Transverse colon (tissue), 4 donors: ENCODE measurements around the gene PARD6A. TPM values are rescaled to one million over a fixed set of nuclear protein-coding genes. Genes with fewer than 3 reads are reported as not detected.
A peak's percentile ranks its signal among the peaks of the same experiment; 100 is the strongest.

Experiments used
- DNase-seq: peaks from one replicate; pipeline ENCODE4 v3.0.0-alpha.2; 2019
- H3K27ac ChIP-seq, 4 donors: fragments of 200-600 bp; sonication (generic); 2 replicates each; pipeline ENCODE4 v1.5.1; 2016 to 2018; ENCODE audit warnings: inconsistent platforms in 4 of 4
- H3K27me3 ChIP-seq: fragments of 200-600 bp; sonication (generic); 2 replicates; pipeline ENCODE4 v1.5.1; 2017; ENCODE audit warnings: inconsistent platforms
- H3K36me3 ChIP-seq, 4 donors: fragments of 200-600 bp; sonication (generic); 2 replicates each; pipeline ENCODE4 v1.5.1; 2017 to 2019; ENCODE audit warnings: inconsistent platforms in 4 of 4
- H3K4me1 ChIP-seq, 4 donors: fragments of 200-600 bp; sonication (generic); 2 replicates each; pipeline ENCODE4 v1.5.1; 2017 to 2020; ENCODE audit warnings: inconsistent platforms in 4 of 4
- H3K4me3 ChIP-seq, 4 donors: fragments of 200-600 bp; sonication (generic); 1 replicate in 1 of 4; 2 replicates in 3 of 4; pipeline versions ENCODE4 v1.5.1 to v1.6.1; 2017 to 2019; ENCODE audit warnings: inconsistent platforms in 4 of 4
- H3K9me3 ChIP-seq, 2 donors: fragments of 200-600 bp; sonication (generic); 2 replicates each; pipeline ENCODE4 v1.5.1; 2017 to 2019; ENCODE audit warnings: inconsistent platforms in 2 of 2
- CTCF ChIP-seq, 5 experiments: fragments of 200-600 bp in 3 of 5; fragments of 450-650 bp in 2 of 5; sonication (generic) in 3 of 5; IDR thresholded peaks; 1 replicate in 2 of 5; 2 replicates in 3 of 5; pipeline ENCODE4 v1.5.1; 2016 to 2017; ENCODE audit warnings: antibody characterized with exemption in 5 of 5, inconsistent platforms in 3 of 5, mild to moderate bottlenecking in 2 of 5, moderate library complexity in 1 of 5
- EP300 ChIP-seq: sonication (generic); formaldehyde crosslinking; IDR thresholded peaks from one replicate; pipeline ENCODE4 v1.6.1; 2017; ENCODE audit warnings: antibody characterized with exemption, low read depth
- POLR2A ChIP-seq: fragments of 450-650 bp; IDR thresholded peaks from one replicate; pipeline ENCODE4 v1.6.1; 2016; ENCODE audit warnings: antibody characterized with exemption, mild to moderate bottlenecking, moderate library complexity
- POLR2AphosphoS5 ChIP-seq, 3 donors: sonication (generic); formaldehyde crosslinking; IDR thresholded peaks; one replicate each; pipeline ENCODE4 v1.6.1; 2016; ENCODE audit warnings: antibody characterized with exemption in 3 of 3
- WGBS, 2 donors: methylation state at CpG; one replicate each; pipeline ENCODE4 v1.1.5; 2018; ENCODE audit warnings: low coverage in 1 of 2; 5-methylcytosine and 5-hydroxymethylcytosine counted together
- in situ Hi-C, 4 donors: fragments of 200-750 bp; cut with MboI; loops; one replicate each; pipeline versions ENCODE4 v1.15.0 to v1.15.1; 2017; ENCODE audit warnings: low sequenced_read_pairs in 3 of 4, low pct_ligation_motif_present in 1 of 4, low pct_unique_long_range_greater_than_20kb in 1 of 4
- intact Hi-C: fragments of 100-400 bp; cut with DNase I; formaldehyde crosslinking; loops from one replicate; pipeline ENCODE4 v1.15.1; 2023; ENCODE audit warnings: low total_unique reads
- total RNA-seq, 4 donors: library from RNA; depleted of rRNA; stranded (reverse); fragments of >200 nt; gene quantifications; one replicate each; pipeline ENCODE4 v1.1.0, GENCODE V29; 2016

The PARD6A gene
- total RNA-seq, 4 donors from 2014 or later, result 6.3 to 36.7 (median 9.4) TPM

DNA sequence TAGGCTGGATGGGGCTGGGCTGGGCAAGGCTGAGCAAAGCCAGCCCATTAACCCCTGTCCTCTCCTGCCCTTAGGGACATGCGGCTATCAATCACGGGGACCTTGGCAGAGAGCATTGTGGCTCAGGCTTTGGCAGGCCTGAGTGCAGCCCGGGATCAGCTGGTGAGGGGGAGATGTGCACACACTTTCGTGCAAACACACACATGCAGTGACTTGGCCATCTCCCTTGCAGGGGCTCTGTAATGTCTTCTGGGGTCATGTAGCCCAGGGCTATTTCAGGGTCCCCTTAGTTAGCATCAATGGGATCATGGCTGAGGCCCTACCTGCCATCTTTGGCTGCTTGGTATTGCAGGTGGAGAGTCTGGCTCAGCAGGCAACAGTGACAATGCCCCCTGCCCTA, 8.9 kb upstream of the PARD6A start:
- intact Hi-C loops (no loop called here), in situ Hi-C loops (loop anchor here in 2 of 4 donors (25.0 kb wide), 1 partner anchor 90 kb away; the partner anchor contains the start of gene CTCF (in 2 of the 2))
- Histone ChIP-seq H3K4me1 (peaks cover 6 to 18% (median 10%) of the 10 kb centered on the region in 4 donors), H3K27me3 (peaks cover 89% of the 10 kb centered on the region), H3K36me3 (no peaks in the 10 kb centered on the region), H3K9me3 (no peaks in the 10 kb centered on the region), H3K4me3 (no peak overlapping the region), H3K27ac (no peak overlapping the region)
- TF ChIP-seq POLR2A (no peak), EP300 (no peak), CTCF (IDR thresholded peaks at IDR 0.05) (no peak), POLR2AphosphoS5 (IDR thresholded peaks at IDR 0.05) (no peak)
- WGBS, 2 donors, result 69% methylated on average over 4 of the region's 4 CpGs; no CpG with 5 or more reads in 1 of the 2 donors
- no peak for DNase-seq

DNA sequence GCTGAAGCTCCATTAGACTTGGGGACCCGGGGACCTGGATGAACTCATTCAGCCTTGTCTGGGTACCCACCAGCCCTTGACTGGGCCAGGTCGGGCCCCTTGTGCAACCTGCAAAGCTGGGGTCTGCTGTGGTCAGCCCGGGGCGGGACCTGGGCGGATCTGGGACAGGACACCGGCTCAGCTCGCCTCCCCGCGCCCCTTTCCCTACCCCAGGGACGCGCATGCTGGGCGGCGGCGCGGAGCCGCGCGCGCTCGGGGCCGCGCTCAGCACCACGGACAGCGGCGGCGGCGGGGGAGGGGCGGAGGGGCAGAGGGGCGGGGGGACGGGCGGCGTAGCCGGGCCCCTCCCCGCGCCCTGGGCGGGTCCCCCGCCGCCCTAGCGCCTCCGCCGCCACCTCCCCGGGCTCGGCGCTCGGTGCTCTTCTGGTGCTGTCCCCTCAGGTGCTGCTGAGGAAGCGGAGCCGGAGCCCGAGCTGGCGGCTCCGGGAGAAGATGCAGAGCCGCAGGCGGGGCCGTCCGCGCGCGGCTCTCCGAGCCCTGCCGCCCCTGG, 8.1 kb upstream of the PARD6A start:
- Histone ChIP-seq H3K36me3 (no peaks in the 10 kb centered on the region), H3K4me1 (peaks cover 6 to 18% (median 10%) of the 10 kb centered on the region in 4 donors), H3K9me3 (no peaks in the 10 kb centered on the region), H3K27me3 (peaks cover 81% of the 10 kb centered on the region), H3K27ac (no peak overlapping the region), H3K4me3 (peak overlapping the region in 3 of 4 donors; percentile 14 to 43 (median 22))
- WGBS, 2 donors, result 10% methylated on average over 14 of the region's 59 CpGs; no CpG with 5 or more reads in 1 of the 2 donors
- in situ Hi-C loops, result loop anchor here in 2 of 4 donors (25.0 kb wide), 1 partner anchor 90 kb away; the partner anchor contains the start of gene CTCF (in 2 of the 2)
- no peak for DNase-seq
- intact Hi-C loops, result no loop called here
- TF ChIP-seq POLR2AphosphoS5 (IDR thresholded peaks at IDR 0.05) (no peak), EP300 (no peak), POLR2A (no peak), CTCF (IDR thresholded peaks at IDR 0.05) (no peak)

- Histone ChIP-seq H3K27me3 (peaks cover 75% of the 10 kb centered on the region), H3K9me3 (no peaks in the 10 kb centered on the region), H3K4me1 (peaks cover 6 to 15% (median 10%) of the 10 kb centered on the region in 4 donors), H3K4me3 (peak overlapping the region in 3 of 4 donors; percentile 14 to 43 (median 22)), H3K27ac (no peak overlapping the region), H3K36me3 (no peaks in the 10 kb centered on the region)
- peak in 1 of 5 experiments; percentile 13 for TF ChIP-seq CTCF (IDR thresholded peaks at IDR 0.05)
- no peak for TF ChIP-seq POLR2AphosphoS5 (IDR thresholded peaks at IDR 0.05)
- no peak for TF ChIP-seq POLR2A
- TF ChIP-seq EP300, result no peak
- WGBS, 2 donors, result 22% methylated on average over 33 of the region's 68 CpGs; no CpG with 5 or more reads in 1 of the 2 donors
- no peak for DNase-seq
- intact Hi-C loops, result no loop called here
- in situ Hi-C loops, result loop anchor here in 2 of 4 donors (25.0 kb wide), 1 partner anchor 91 kb away; the partner anchor contains the start of gene CTCF (in 2 of the 2)
Measured at GRCh38 chr16:67653128-67653788, 7.5 kb upstream of the PARD6A start.

DNA sequence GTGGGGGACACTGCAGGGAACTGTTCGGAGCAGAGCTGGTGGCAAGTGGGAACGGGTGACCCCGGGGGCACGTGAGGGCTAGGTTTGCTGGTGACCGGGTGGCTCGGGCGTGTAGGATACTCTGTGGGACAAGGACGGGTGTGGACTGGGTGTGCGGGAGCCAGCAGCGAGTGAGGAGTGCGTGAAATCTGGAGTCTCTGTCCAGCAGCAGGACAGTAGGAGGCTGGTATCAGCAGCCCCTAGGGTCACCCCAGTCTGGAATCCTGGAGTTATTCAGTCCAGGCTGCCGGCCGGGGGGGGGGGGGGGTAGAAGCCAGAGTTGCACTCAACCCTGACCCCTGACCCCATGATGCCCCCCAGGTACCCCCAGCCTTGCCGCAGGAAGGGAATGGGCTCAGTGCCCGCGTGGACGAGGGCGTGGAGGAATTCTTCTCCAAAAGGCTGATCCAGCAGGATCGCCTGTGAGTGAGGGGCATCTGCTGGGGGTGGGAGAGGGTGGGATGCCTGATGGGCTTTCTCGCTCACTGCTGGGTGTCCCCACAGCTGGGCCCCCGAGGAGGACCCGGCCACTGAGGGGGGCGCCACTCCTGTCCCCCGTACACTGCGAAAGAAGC, 6.9 kb upstream of the PARD6A start:
- peaks cover 7 to 15% (median 11%) of the 10 kb centered on the region in 4 donors for H3K4me1 ChIP-seq
- in situ Hi-C loops (loop anchor here in 2 of 4 donors (25.0 kb wide), 1 partner anchor 92 kb away; the partner anchor contains the start of gene CTCF (in 2 of the 2)), intact Hi-C loops (no loop called here)
- H3K27me3 ChIP-seq, result peaks cover 68% of the 10 kb centered on the region
- no peaks in the 10 kb centered on the region for H3K9me3 ChIP-seq
- no peak overlapping the region for H3K27ac ChIP-seq
- TF ChIP-seq EP300 (no peak), POLR2AphosphoS5 (IDR thresholded peaks at IDR 0.05) (no peak), POLR2A (no peak), CTCF (IDR thresholded peaks at IDR 0.05) (no peak)
- 42% methylated on average over 20 of the region's 25 CpGs; no CpG with 5 or more reads in 1 of the 2 donors for WGBS, 2 donors
- no peak for DNase-seq
- peak overlapping the region in 1 of 4 donors; percentile 43 for H3K4me3 ChIP-seq
- H3K36me3 ChIP-seq, result no peaks in the 10 kb centered on the region
